ENCODE data around the gene THADA.

DNA sequence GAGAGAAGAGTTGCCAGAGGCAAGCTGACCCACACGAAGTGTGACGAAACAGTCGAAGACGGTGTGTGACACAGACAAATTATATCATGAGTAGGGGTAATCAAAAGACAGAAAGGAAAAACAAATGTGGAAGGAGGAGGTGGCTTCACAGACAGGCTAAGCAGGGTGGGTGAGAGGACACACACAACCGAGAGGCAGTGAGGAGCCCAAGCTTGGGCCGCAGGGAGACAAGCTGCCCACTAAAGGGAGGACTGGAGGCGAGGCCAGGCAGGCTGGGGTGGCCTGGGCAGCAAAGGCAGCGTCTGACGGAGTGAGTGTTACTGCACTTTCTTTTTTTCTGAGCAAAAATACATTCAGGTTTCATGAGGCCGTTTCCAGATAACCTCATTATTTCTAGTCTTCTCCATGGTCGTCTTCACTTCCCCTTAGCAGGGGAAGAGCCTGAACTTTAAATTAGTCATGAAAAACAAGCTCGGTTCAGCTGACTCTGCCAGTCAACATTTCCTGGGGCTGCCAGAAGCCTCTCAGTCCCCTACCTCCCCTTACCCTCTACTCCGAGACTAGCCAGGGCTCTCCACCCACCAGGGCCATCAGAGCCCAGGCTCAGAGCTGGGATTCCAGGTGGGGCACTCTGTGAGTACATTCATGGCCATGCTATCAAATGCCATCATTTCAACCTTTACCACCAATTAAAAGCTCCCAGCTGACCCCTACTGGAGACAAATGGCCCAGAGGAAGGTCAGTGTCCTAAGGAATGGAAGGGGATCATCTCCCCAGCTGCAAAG, 355.7 kb downstream of the THADA start:
- TF ChIP-seq, protein P1, sequence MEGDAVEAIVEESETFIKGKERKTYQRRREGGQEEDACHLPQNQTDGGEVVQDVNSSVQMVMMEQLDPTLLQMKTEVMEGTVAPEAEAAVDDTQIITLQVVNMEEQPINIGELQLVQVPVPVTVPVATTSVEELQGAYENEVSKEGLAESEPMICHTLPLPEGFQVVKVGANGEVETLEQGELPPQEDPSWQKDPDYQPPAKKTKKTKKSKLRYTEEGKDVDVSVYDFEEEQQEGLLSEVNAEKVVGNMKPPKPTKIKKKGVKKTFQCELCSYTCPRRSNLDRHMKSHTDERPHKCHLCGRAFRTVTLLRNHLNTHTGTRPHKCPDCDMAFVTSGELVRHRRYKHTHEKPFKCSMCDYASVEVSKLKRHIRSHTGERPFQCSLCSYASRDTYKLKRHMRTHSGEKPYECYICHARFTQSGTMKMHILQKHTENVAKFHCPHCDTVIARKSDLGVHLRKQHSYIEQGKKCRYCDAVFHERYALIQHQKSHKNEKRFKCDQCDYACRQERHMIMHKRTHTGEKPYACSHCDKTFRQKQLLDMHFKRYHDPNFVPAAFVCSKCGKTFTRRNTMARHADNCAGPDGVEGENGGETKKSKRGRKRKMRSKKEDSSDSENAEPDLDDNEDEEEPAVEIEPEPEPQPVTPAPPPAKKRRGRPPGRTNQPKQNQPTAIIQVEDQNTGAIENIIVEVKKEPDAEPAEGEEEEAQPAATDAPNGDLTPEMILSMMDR (IDR thresholded peaks at IDR 0.05): no peak
- TF ChIP-seq POLR2A (IDR thresholded peaks at IDR 0.05) (peak in 1 of 4 donors; percentile 38), POLR2AphosphoS5 (IDR thresholded peaks at IDR 0.05) (no peak)

All from upper lobe of left lung (tissue), 4 donors.